ENCODE measurements around the gene PTTG1.

Gene PTTG1

DNA sequence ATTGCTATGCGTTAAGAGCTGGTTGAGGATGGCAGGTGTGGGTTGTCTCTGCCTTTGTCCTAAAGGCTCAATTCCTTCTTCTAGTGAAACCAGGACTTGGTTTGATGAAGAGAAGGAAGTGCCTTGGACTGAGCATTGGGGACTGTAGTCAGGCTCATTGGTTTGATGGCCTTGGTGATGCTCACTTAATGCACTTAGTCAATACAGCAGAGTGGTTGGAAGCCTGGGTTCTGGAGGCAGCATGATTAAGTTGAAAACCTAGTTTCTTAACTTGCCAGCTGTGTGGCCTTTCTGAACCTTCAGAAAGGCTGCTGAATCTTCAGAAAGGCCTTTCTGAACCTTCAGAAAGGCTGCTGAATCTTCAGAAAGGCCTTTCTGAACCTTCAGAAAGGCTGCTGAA is 52.4 kb downstream of the PTTG1 start:
- no peak for DNase-seq

DNA sequence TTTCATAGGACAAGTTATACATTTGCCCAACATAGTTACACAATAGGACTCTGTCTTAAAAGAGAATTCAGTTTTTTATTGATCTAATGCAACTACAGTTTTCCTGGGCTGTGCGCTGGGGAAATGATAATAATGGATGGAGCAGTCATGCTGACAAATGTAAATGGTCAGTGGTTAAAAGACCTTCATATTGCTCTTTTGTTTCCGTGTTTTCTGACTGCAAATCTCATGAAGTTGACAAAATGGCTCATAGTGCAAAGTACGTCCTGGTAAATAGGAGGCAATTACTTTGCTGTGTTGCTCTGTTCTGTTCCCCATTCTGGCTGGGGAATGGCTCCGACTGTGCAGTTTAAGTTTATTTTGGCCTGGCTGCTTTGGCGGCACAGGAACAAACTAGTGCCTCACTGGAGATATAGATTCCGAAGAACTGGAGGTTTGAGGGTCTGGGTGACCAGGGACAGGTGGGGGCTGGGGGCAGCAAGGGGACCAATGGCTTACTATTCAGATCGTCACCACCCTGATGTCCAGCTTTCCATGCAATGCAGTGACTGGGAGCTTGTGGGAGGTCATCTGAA is 54.3 kb downstream of the PTTG1 start:
- no peak for DNase-seq

DNA sequence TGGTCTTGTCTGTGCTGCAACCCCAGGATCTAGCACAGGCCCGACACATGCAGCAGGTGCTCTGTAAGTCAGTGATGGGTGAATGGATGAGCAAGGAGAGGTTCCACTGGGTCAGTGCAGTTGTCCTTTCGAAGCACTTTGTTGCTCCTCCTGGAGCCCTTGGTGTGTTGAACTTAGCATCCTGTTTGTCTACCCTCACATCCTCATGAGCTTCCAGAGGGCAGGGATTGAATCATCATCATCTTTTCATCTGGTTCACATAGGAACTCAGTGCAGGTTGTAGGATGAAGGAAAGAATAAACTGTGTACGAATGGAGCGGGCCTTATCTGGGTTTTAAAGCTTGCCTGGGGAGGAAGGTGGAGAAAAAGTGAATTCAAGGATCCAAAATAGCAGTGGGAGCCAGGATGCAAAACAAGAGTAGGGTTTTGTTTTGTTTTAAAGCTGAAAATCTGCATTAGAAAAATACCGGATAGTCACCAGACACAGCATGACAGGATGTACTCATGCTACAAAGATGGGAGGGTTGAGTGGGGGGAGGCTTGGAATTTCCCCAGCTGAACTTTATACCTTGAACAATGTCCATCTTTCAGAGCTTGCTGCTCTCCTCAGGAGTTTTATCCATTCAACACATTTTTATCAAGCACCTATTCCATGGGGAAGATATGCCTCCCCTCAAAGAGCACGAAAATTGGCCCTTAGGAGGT is 55.8 kb downstream of the PTTG1 start:
- no peak for DNase-seq

DNA sequence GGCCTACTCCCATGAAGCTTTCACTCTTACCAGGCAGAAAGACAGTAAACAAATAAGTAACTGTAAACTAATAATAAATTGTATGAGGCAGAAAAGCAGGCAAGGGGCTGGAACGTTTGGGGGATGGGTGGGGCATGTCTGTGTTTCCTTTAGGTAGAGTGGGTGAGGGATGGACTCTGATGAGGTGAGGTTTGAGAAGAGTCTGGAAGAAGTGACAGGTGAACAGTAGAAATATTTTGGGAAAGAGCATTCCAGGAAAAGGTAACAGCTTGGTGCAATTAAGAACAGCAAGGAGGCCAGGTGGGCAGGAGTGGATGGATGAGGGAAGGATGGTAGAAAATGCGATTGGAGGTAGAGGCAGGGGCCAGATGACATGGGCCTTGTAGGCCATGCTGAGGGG is 56.5 kb downstream of the PTTG1 start:
- DNase-seq = no peak
